HG02840 (cell line): ENCODE measurements around the gene WDFY3.

Experiments used
- ATAC-seq: cut with Tn5 transposase; IDR thresholded peaks from one replicate; pipeline ENCODE4 v1.9.1; 2021; ENCODE audit warnings: mild to moderate bottlenecking, moderate library complexity, moderate number of reproducible peaks; ENCODE audit not compliant: unreplicated experiment, low FRiP score

The WDFY3 gene

GRCh38 chr4:84954982-84955567 lies 11.4 kb downstream of the WDFY3 start:
- ATAC-seq, result no peak

DNA sequence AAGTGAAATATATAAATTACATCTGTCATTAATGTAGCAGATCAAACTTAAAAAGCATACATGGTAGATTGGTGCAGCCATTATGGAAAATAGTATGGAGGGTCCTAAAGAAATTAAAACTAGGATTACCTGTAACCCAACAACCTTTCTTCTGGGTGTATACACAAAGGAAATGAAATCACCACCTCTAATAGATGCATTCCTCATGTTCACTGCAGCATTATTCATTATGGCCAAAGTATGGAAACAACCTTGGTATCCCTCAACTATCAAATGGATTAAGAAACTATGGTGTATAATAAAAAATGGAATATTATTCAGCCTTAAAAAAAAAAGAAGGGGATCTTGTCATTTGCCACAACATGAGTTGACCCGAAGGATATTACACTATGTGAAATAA lies 13.7 kb downstream of the WDFY3 start:
- no peak for ATAC-seq

GRCh38 chr4:84952004-84952403 lies 14.5 kb downstream of the WDFY3 start:
- ATAC-seq, result no peak

GRCh38 chr4:84948056-84948455 lies 18.4 kb downstream of the WDFY3 start:
- no peak for ATAC-seq

DNA sequence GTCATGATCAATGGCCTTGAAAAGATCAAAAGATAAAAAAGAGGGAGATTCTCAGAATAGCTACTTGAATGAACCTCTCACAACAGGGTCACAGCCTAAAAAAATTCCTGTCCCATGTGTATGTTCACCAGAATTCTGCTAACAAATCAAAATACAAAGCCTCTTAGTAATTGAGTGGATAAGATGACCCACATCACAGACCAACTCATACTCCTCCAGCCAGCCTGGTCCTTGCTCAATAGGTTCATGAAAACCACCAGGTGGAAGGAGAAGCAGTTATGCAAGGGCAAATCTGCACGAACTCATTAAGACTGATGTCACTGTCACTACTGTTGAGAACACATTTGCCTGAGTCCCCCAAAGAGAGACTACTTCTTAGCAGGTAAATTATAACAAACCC lies 21.5 kb downstream of the WDFY3 start:
- no peak for ATAC-seq

- ATAC-seq, result no peak
These were observed 25.5 kb downstream of the WDFY3 start for GRCh38 chr4:84940960-84941359.

- ATAC-seq, result no peak
These were observed 27.4 kb downstream of the WDFY3 start for GRCh38 chr4:84939113-84939512.

DNA sequence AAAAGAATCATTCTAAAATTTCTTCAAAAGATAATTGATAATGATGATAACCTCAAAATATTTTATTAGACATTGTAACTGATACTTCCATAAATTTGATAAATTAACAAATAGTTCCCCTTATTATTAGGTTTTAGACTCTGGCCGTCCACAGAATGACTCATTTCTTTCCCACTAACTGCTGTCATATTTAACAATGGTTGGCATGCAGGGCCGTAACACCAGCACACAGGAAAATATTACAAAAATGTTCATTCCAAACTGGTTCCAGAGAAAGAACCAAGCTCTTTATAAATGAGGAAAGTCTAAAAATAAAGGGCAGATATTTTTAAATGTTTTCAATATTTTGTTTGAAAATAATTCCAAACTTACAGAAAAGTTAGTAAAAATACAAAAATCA lies 28.2 kb downstream of the WDFY3 start:
- ATAC-seq, result no peak

GRCh38 chr4:84937381-84937977 lies 29.0 kb downstream of the WDFY3 start:
- no peak for ATAC-seq

GRCh38 chr4:84936123-84936522 lies 30.4 kb downstream of the WDFY3 start:
- ATAC-seq, result no peak

- ATAC-seq, result no peak
These were observed 34.0 kb downstream of the WDFY3 start for GRCh38 chr4:84932462-84932861.

DNA sequence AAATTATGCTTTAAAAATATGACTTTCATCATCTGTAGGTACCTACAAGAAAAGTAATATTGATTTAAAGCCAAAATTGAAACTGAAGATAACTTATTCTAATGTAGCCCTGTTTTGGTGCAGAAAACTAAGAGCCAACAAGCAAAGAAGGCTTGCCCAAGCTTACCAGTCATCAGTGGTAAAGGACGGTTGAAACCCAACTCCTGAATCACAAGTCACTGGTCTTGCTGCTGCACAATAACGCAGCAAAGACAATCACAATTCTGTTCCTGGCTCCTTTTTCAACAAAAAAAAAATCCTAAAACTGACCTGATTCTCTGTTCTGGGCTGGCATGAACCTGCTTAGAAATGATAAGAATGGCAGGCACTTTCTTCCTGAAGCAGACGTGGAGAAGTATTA lies 34.5 kb downstream of the WDFY3 start:
- no peak for ATAC-seq

GRCh38 chr4:84931274-84931673 lies 35.2 kb downstream of the WDFY3 start:
- ATAC-seq, result no peak

DNA sequence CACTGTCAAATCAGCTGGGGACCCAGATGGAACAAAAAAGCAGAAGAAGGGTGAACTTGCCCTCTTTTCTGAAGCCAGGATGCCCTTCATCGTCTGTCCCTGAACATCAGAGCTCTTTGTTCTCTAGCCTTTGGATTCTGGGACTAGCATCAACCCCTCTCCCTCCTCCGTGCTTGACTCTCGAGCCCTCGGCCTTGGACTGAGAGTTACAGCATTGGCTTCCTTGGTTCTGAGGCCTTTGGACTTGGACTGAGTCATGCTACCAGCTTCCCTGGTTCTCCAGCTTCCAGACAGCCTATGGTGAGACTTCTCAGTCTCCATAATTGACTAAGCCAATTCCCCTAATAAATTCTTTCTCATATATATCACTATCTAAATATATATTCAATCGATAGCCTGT lies 38.4 kb downstream of the WDFY3 start:
- no peak for ATAC-seq

DNA sequence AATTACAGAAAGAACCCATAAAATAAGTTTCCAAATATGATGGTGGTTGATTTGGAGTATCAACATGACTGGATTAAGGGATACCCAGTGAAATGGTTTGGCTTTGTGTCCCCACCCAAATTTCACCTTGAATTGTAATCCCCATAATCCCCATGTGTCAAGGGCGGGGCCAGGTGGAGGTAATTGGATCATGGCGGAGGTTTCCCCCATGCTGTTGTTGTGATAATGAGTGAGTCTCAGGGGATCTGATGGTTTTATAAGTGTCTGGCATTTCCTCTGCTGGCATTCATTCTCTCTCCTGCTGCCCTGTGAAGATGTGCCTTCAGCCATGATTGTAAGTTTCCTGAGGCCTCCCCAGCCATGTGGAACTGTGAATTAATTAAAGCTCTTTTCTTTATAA lies 39.1 kb downstream of the WDFY3 start:
- no peak for ATAC-seq

DNA sequence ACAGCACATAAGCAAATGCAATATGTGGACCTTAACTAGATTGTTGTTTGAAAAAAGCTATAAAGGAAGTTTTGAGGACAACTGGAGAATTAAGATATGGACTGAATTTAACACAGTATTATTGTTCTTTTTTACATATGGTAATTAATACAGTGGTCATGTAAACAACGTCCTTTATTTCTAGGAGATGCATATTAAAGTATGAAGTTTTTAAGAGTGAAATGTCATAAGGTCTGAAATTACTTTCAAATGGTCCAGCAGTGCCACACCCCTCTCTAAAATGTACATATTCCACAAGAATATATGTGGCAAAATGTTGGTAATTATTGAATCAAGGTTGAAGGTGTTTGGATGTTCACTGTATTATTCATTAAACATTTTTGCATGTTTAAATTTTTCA lies 40.9 kb downstream of the WDFY3 start:
- no peak for ATAC-seq

DNA sequence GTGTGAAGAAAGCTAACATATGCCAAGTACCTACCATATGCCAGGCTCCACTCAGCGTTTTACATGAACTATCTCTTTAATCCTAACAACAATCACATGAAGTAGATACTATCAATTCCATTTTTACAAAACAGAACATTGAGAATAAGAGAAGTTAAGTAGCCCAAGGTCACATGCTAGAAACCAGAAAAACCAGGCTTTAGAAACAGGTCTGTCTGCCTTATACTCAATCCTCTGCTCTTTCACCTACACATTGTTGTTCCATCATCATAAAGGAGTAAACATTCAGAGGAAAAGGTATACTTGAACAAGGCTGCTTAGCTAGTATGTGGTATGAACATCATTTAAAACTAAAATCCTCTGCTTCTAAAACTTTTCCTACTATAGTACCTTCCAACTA lies 42.1 kb downstream of the WDFY3 start:
- no peak for ATAC-seq

DNA sequence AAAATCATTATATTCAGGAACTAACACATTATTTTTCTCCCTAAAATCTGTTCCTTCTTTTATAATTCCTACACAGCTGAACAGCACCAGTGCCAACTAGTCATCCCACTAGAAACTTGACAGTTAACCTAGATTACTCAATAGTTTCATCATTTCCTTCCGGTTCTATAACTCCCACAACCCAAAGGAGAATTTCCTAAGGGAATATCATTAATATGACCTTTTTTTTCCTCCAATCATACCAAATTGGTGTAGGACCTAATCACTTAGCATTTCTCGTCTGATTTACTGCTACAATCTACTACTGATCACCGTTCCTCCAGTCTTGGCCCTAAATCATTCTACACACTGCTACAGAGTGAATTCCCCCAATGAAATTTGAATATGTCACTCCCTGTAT lies 45.9 kb downstream of the WDFY3 start:
- no peak for ATAC-seq

- ATAC-seq, result no peak
These were observed 48.5 kb downstream of the WDFY3 start for GRCh38 chr4:84917869-84918600.

GRCh38 chr4:84917086-84917821 lies 49.2 kb downstream of the WDFY3 start:
- no peak for ATAC-seq

GRCh38 chr4:84916227-84916626 lies 50.3 kb downstream of the WDFY3 start:
- no peak for ATAC-seq
